Stimulated activated CD8-positive, alpha-beta memory T cell treated with anti-CD3 and anti-CD28 coated beads, Interleukin-4, amount 100 ng/mL, for 24 hours (primary cell): ENCODE results near the gene NID2.

Source experiments
- DNase-seq: peaks from one replicate; pipeline ENCODE4 v3.0.0-alpha.2; 2020; ENCODE audit warnings: low read depth

The NID2 gene

DNA sequence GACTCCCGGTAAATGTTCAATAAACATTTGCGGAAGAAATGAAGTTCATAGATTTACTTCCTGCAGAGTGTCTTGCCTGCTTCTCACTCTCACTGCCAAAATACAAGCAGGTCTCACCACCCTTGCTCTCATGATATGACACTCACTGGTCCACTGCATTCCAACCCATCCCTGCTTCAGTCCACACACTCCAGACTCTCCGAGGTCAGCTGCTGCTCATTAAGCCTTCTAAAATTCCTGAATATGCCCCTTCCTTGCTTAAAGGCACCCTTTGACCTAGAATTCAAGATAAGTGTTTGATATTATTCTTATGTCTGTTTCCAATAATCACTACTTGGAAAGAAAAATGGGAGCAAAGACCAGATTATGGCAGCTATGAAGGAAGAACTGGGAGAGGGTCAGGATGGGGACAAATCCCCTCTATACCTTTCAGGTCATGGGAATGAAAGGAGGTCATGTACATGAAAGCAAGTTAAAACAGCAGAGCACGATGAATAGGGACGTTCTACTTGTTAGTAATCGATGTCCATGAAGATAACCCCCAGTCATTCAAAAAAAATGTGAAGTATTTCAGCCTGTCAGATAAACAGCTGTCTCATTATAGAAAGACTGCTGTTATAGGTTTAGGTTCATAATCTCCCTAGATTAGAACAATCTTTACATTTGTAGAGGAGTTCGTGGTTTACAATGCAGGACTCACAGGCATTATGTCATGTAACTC lies 10.5 kb upstream of the NID2 start:
- DNase-seq: no peak

DNA sequence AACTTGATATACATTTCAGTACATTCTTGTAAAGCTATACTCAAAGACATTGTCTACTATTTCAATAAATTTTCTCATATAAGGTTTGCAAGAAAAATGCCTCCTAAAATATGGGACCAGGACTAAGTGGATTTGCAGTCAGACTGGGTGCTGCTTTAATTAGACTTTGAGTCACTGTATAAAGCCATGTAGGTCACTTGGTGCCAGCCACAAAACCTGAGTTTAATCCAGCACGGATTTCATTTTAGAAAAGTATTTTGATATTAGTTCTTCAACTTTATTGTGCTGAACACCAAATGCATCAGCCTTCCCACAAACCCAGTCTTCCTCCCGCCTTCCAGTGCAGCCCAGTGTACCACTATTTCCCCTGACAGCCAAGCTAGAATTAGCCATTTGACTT lies 9.9 kb upstream of the NID2 start:
- no peak for DNase-seq

DNA sequence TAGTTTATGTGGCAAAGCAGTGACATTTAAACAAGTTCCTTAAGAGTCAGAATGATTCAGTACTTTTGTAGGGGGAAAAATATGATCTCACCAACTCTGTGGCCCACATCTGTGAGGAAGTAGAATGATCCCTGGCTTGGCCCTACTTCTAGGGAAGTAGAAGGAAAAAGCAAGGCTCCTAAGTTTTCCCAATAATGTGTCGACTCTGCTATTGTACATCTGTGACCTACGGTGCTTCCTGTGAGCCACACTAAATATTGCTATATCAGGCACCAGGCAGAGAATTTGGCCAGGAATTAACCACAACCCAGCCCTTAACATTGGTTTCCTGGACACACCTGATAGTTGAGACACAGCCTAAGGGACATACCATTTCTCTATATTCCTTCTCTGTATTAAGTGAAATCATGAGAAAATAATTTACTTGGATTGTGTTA lies 9.3 kb upstream of the NID2 start:
- no peak for DNase-seq

DNA sequence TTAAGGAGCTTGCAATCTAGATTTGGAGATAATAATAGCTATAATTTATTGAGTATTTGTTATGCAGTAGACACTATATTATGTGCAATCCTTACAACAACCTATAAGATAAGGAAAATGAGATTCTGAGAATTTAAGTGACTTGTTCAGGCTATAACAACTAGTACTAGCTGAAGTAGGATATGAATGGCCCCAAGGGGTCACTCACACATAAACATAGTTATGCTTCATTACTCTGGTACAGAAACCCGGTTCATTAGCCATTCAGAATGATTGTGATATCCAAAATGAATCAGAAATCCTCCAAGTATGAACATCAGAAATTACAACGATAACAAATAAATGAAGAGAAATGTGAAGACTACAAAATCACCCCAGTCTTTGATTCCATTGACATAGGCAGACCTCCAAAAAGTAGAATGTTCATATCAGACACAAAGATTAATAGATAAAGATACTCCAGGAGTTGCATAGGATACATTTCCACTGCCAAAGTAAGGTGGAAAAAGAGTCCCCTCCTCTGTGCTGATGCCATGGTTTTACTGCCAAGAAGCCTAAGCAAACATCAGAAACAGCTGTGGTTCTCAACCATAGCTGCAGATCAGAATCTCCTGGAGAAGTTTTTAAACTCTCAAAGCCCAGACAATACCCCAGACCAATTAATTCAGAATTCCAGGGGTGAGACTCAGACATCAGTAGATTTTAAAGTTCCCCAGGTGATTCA lies 8.6 kb upstream of the NID2 start:
- no peak for DNase-seq

DNA sequence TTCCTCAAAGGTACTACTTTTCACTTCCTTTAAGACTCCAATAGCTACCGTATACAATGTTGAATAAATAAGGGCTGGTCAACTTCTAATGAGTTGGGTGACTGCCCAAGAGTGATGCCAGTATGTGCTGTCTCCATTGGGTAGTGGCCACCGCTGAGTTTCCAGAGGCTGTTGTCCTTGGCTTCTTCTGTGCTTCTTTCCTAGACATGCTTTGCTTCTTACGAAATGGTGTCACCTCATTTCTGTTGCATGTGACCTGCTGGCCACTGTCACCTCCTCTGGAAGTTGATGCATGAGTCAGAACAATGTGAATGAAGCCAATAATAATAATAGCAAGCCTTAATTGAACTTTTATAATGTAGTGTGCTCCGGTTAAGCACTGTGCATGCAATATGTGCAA lies 7.5 kb upstream of the NID2 start:
- DNase-seq: no peak

DNA sequence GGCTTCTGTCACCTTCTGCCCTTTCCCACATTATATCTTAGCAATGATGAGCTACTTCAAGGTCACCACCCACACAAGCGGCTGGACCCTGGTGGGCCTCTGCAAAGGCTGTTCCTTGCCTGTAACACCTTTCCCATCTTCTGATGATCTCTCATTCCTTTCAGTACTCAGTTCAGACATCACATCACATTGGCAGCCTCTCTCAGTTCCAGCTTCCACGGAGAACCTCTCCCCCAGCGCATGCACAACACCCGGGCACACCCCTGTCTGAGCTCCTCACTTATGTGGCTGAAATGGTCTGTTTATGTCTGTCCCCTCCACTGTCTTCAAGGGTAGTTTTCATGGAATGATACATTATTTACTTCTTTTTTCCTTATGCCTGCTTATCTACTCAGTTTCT lies 6.5 kb upstream of the NID2 start:
- no peak for DNase-seq

DNA sequence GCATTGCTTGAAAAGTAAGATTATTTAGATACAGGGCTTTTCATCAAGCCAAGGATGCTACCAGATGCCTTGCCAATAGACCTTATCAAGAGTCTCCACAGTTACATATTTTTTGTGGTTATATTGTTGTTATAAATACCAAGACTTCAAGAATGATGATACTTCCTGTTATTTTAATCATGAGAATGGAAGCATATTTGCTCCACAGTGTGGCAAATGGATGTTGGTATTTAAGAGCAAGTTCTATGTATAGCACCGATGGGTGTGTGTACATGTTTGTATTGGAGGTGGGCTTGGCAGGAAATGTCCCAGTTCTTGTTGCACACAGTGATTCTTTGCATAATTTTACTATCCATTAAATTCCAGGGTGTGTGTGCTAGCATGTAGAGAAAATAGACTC lies 4.4 kb upstream of the NID2 start:
- DNase-seq: no peak

DNA sequence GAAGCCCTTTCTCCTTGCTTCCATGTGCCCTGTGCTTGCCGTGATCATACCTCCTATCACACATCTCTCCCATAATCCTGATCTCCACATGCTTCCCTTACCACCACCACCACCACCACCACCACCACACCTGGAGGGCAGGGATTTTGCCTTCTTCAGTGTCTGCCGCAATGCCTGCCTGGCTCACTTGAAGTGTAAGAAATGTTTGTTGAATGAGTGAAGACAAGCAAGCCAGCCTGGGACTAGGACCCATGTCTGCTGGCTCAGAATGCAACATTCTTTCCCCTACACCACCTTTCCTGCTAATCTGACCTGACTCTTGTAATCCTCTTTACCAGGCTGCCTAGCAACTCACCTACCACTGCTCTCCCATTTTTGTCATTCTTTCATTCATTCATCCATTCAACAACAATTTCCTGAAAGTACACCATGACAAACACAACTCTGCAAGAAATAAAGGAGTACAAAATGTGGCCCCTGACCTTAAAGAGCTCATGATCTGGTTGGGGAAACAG lies 3.5 kb upstream of the NID2 start:
- DNase-seq: no peak

DNA sequence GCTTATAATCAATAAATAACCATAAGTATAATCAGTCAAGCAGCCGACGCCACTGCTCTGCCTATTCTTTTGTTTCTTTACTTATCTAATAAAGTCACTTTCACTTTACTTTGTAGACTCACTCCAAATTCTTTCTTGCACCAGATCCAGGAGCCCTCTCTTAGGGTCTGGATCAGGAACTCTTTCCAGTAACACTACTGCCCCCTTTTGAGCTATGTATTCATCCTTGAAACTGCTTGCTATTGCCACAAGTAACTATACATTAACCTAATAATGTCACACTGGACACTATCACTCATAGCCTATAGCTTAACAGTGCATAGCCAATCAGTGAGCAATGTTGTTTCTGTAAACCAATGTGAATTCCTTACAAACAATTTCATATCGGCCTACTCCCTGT lies 2.8 kb upstream of the NID2 start:
- no peak for DNase-seq

DNA sequence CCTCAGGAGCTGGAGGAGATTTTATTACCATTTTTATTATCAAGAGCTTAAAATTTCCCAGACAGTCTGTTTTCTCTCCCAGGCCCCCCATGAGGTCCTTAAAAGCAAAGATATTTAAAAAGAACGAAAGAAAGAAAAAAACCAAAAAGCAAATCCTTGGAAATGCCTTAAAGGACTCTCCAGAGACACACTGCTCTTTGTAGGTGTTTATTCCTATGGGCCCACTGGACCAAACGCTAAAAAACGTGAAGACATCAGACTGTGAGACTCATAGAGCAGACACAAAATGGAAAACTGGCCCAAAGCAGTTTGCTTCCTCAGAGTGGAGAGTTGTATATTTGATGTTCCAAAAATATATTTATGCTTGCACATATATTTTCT lies 1.2 kb upstream of the NID2 start:
- DNase-seq: no peak

DNA sequence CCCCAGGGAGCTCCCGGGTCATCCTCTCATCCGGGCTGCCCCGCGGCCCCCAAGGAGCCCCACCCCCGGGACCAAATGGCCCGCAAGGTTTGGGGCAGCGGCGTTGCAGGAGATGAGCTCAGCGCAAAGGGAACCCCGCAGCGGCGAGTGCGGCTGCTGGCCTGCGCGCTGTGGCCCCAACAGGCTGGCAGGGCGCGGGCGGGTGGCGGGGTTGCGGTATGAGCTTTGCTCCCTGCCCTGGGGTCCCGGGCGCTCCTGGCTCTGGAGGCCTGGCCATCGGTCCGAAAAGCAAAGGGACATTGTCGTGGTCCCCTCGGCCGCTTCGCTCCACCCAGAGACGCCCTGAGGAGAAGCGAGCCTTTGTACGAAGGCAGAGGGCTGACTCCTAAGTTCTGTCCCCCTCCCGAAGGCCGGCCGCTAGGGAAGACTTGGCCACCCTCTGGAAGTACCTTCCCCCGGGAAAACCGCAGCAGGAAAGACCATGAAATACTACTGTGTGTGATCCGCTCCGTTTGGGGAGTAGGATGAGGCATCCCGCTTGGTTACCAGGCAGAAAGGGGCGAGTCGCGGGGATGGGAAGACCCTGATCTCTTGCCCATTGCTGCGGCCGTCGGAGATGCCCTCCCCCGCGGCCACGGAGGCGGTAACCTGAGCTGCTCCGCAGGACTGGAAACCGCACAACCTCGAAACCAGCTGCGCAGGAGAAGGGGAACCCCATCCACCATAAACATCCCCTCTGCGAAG lies 620 bp upstream of the NID2 start:
- no peak for DNase-seq

DNA sequence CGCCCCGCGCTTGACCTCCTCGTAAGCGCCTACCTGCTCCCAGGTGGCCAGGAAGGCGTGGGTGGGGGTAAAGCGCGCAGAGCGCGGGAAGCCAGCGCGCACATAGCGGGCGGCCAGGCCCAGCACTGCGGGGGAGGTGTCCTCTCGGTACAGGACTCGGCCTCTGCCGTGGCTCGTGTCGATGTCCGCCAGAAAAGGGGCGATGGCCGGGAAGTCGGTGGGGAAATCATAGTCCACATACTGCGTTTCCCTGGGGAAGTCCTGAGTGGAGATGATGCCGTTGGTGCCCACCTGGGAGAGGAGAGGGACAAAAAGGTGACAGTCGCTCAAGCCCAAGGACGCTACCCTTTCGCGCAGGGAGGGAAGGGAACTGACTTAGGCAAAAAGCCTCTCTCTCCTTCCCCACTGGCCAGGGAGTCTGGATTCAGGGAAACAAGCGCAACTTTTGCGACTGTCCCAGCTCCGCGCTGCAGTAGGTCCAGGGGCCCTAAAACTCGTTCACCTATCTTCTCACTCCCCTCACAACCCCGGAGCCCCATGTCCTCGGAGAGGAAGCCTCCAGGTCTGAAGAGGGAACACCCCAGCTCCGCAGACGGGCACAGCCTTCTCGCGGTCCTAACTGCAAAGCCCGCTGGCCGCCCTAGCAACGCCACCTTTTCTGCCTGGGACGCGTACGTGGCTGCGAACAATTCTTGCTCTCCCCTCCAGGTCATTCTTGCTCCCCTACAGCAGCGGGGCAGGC lies 815 bp downstream of the NID2 start:
- no peak for DNase-seq

DNA sequence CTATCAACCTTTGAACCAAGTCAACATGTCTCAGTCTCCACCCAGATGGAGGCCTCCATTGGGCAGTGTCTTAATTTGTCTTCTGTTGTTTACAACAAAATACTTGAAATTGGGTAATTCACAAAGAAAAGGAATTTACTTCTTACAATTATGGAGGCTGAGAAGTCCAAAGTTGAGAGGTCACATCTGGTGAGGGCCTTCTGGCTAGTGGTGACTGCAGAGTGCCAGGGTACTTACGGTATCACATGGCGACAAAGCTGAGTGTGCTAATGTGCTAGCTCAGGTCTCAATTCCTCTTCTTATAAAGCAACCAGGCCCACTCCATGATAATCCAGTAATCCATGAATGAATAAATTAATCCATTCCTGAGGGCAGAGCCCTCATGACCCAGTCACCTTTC lies 4.7 kb downstream of the NID2 start:
- no peak for DNase-seq

DNA sequence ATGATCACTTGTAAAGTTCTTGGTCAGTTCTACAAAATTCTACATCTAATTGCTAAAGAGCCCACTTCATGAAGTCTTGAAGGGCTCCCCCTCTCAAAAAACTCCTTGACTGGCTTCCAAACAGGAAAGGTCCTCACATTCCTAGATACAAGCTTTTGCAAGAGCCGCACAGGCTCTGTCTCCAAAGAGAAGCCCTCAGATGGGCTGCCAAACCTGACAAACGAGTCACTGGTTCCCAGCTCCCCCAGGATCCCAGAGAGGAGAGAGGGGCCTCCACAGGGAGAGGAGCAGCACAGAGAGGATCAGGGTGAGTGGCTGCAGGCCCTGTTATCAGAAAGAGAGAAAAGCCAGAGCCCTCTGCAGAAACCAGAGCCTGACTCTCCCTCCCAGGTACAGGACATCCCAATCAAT lies 5.8 kb downstream of the NID2 start:
- DNase-seq: no peak

DNA sequence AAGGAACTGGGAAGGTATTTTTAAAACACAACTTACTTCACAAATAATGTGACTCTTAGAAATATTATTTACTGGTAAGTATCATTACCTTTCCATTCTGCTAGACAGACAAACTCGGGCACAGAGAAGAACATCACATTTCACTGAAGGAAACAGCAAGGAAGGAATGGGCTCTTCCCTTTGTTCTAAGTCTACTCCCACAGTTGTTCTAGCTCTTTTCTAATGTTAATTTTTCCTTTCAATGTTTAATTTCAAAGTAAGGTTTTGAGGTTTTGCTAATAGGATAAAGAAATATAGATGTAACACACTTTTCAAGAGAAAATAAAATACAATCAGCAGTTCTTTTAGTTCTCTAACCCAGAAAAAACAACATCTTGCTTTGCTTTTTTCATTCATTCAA lies 7.0 kb downstream of the NID2 start:
- no peak for DNase-seq

DNA sequence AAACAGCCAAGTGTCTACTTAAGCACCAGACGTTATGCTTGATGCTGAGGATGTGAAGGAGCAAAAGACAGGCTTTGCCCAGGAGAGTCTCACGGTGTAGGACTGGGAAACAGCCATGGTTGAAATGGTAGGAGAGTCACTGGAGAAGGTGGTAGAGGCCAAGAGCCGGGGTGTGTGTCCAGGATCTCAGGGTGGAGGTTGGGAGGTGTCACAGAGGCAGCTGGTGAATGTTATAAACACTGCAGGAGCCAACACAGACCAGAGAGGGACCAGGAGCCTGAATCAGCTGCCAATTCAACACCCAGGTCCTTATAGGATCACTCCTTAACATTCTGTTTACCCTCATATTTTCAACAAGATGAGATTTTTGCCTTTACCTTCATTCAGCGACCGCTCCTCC lies 7.5 kb downstream of the NID2 start:
- DNase-seq: no peak

DNA sequence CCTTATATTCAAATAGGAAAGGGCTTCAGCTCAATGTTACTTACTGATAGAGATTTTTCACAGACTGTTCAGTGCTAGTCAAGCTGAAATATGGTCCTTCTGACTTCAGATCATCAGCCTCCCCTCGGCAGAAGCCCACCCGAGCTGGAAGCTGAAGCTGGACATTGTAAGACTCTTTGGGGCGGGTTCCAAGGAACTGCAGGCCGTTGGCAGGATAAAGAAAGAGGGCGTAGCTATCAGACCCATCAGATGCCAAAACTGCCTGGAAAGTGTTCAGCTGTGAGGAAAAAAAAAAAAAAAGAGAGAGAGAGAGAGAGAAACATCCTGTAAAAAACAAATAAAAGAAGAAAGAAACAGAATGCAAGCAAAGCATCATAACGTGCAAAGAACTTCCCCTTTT lies 8.8 kb downstream of the NID2 start:
- no peak for DNase-seq

DNA sequence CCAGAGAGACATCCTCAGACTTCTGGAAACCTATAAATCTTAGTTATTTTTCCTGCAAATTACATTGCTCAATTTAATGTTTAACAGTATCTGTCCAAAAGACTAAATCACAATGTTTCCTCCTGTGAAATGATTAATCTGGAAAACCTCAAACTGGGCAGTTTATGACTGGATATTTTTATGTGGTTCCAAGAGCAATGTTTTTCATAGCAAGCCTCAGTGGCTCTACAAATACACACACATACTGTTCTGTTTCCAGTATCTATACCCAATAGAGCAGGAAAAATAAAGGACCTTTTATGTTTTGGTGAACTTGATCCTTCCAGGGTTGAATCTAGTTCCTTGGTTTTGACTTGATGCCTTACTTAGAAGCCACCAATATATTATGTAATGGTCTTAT lies 9.2 kb downstream of the NID2 start:
- no peak for DNase-seq

DNA sequence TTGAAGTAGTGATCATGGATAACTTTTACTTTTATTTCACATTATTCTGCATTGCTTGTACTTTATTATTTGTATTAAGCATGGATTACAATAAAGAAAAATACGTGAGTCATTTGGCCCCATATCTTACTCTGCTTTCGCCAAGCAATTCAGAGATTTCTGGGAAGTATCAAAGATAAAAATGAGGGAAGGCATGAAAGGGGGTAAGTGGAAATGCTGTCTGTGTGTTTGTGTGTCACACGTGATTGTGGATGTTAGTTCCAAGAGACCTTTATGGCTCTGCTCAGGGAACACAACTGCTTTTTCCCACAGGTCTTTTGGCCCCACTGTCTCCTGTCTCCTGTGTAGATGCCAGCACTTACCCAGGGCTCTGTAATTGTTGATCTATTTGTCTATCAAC lies 10.5 kb downstream of the NID2 start:
- no peak for DNase-seq

DNA sequence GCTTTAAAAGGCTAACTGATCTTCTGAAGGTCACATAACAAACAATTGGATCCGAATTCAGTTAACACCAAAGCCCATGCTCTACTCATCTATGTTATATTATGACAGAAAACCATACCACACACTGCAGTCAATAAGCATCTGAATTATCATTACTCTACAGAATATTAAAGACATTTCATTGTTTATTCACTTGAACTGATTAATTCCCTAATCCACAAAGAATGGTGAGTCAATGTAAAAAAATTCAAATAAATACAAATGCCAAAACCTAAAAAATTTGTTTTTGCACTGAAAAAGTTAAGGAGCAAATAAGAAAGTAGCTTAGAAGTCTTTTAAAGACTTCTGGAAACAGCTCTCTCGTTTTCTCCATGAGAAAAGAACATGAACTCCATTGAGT lies 13.7 kb downstream of the NID2 start:
- no peak for DNase-seq

DNA sequence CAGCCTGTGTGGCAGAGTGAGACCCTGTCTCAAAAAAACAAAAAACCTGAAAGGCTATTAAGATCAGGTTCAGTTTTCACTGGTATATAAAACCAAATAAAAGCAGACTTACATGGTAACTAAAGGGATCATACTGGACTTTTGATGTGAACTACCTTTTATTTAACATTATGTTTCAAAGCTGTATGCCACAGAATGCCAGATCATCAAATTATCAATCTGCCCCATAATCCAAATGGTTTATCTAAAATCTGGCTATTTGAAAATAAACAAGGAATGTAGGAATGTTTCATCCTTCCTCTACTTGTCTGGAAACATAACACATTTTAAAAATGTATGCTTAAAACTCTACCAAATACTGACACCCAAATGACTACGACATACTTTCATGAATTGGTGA lies 14.2 kb downstream of the NID2 start:
- no peak for DNase-seq

DNA sequence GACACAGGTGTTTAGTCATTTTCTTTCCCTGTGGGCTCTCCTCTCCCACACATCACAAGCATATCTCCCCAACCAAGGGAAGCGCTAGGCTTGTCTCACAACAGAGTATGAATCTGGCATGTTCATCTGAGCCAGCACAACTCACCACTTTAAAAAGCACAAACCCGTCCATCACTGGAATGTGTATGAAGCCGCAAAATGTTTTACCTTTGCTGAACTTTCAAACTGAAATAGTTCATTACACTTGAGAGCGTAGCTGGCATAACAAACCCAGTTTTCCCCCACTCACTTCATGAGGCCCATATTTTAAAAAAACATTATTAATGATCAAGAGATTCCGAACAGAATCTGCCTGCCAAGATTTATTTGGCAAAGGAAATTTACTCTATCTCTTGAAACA lies 15.8 kb downstream of the NID2 start:
- no peak for DNase-seq
